ENCODE data around the gene GRIA1.

Gene GRIA1

GRCh38 chr5:153744751-153745150 is 254.3 kb downstream of the GRIA1 start:
- TF ChIP-seq, protein P1, sequence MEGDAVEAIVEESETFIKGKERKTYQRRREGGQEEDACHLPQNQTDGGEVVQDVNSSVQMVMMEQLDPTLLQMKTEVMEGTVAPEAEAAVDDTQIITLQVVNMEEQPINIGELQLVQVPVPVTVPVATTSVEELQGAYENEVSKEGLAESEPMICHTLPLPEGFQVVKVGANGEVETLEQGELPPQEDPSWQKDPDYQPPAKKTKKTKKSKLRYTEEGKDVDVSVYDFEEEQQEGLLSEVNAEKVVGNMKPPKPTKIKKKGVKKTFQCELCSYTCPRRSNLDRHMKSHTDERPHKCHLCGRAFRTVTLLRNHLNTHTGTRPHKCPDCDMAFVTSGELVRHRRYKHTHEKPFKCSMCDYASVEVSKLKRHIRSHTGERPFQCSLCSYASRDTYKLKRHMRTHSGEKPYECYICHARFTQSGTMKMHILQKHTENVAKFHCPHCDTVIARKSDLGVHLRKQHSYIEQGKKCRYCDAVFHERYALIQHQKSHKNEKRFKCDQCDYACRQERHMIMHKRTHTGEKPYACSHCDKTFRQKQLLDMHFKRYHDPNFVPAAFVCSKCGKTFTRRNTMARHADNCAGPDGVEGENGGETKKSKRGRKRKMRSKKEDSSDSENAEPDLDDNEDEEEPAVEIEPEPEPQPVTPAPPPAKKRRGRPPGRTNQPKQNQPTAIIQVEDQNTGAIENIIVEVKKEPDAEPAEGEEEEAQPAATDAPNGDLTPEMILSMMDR (IDR thresholded peaks at IDR 0.05; ENCODE audit: extremely low read depth, insufficient read depth, missing control alignments) = no peak
- DNase-seq (ENCODE audit: low spot score) = no peak
- in situ Hi-C loops (cut with MboI; ENCODE audit: low pct_unique_long_range_greater_than_20kb, low sequenced_read_pairs, unreplicated experiment) = no loop called here

DNA sequence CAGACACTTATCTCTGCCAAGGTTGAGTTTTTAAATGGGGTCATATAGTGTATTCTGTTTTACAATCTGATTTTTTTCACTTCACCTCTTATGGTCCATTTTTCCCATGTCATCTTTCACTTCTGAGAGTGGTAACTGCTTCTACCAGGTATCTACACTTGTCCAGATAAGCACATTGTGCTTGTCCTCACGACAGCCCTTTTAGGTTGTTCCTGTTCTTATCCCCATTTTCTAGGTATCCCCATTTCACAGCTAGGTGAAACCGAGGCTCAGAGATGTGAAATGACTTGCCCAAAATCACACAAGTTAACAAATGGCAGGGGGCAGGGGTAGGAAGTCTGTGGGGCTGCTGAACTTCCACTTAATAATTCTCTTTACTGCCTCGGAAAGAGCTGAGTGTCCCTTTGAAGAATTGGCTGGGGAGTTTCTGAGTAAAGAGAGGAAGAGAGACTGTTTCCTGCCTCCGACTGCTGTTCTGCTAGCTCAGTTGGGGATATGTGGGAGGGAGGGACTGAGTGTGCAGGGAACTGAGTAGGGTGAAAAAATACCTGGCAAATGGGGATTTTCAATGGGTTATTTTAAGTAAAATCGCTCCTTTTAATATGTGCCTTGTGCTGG is 255.4 kb downstream of the GRIA1 start:
- TF ChIP-seq, protein P1 (IDR thresholded peaks at IDR 0.05; ENCODE audit: extremely low read depth, insufficient read depth, missing control alignments) = no peak
- in situ Hi-C loops (cut with MboI; ENCODE audit: low pct_unique_long_range_greater_than_20kb, low sequenced_read_pairs, unreplicated experiment) = no loop called here
- DNase-seq (ENCODE audit: low spot score) = no peak

- no peak for DNase-seq (ENCODE audit: low spot score)
- in situ Hi-C loops (cut with MboI; ENCODE audit: low pct_unique_long_range_greater_than_20kb, low sequenced_read_pairs, unreplicated experiment) = no loop called here
- TF ChIP-seq, protein P1 (IDR thresholded peaks at IDR 0.05; ENCODE audit: extremely low read depth, insufficient read depth, missing control alignments) = no peak
Measured at GRCh38 chr5:153746440-153746839, 256.0 kb downstream of the GRIA1 start.

DNA sequence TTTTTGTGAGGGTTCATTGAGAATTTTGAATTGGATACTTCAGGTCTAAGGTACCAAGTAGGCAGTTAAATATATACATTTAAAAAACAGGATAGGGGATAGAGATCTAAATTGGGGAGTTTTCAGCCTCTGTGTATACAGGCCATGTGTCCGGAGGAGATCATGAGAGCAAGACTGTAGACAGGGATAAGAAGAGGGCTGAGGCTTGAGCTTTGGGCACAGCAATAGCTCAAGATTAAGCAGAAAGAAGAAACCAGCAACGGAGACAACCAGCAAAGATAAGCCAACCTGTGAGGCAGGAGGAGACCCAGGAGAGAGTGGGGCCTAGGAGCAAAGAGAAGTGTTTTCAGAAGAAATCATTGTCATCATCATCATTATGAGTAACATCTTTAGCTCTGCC is 258.4 kb downstream of the GRIA1 start:
- in situ Hi-C loops (cut with MboI; ENCODE audit: low pct_unique_long_range_greater_than_20kb, low sequenced_read_pairs, unreplicated experiment) = no loop called here
- no peak for DNase-seq (ENCODE audit: low spot score)
- TF ChIP-seq, protein P1 (IDR thresholded peaks at IDR 0.05; ENCODE audit: extremely low read depth, insufficient read depth, missing control alignments) = no peak

DNA sequence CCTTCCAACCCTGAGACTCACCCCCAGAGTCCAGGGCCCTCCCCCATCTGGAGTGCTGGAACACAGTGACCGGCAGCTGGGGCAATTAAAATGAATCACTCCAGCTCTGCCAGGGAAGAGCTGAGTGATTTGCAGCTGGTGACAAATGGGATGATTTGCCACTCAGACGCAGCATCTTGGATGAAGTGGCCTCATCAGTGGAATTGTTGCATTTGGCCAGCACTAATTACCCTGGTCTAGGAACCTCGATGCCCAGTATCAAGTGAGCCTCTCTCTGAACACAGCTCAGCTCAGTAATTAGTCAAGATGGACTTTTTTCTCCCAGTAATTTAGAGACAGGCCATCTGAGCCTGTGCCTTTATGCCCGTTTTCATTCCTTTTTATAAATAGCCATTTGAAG is 259.5 kb downstream of the GRIA1 start:
- no peak for DNase-seq (ENCODE audit: low spot score)
- in situ Hi-C loops (cut with MboI; ENCODE audit: low pct_unique_long_range_greater_than_20kb, low sequenced_read_pairs, unreplicated experiment) = no loop called here
- TF ChIP-seq, protein P1 (IDR thresholded peaks at IDR 0.05; ENCODE audit: extremely low read depth, insufficient read depth, missing control alignments) = no peak

- TF ChIP-seq, protein P1 (IDR thresholded peaks at IDR 0.05; ENCODE audit: extremely low read depth, insufficient read depth, missing control alignments) = no peak
- DNase-seq (ENCODE audit: low spot score) = no peak
- in situ Hi-C loops (cut with MboI; ENCODE audit: low pct_unique_long_range_greater_than_20kb, low sequenced_read_pairs, unreplicated experiment) = no loop called here
Measured at GRCh38 chr5:153751251-153751650, 260.8 kb downstream of the GRIA1 start.
